Adrenal gland (tissue), 12 donors: ENCODE measurements around the gene NFATC1. TPM values are rescaled to one million over a fixed set of nuclear protein-coding genes. Genes with fewer than 3 reads are reported as not detected.

ENCODE experiments used
- DNase-seq, 7 donors: peaks; one replicate each; pipeline ENCODE4 v3.0.0-alpha.2; 2019 to 2020
- H3K27ac ChIP-seq, 5 donors: fragments of 200-600 bp; sonication (generic) in 4 of 5; 1 replicate in 3 of 5; 2 replicates in 2 of 5; pipeline versions ENCODE4 v1.5.1 to v1.8.0; 2016 to 2020; ENCODE audit warnings: mild to moderate bottlenecking in 1 of 5
- H3K27me3 ChIP-seq: fragments of 200-600 bp; 2 replicates; pipeline ENCODE4 v1.8.0; 2021
- H3K36me3 ChIP-seq, 2 donors: fragments of 200-600 bp; replicated peaks in 1 of 2; 1 replicate in 1 of 2; 2 replicates in 1 of 2; pipeline versions ENCODE4 v1.5.1 to v1.8.0; 2018 to 2022
- H3K4me1 ChIP-seq, 2 donors: fragments of 200-600 bp; replicated peaks in 1 of 2; 1 replicate in 1 of 2; 2 replicates in 1 of 2; pipeline versions ENCODE4 v1.5.1 to v1.8.0; 2018 to 2021
- H3K4me3 ChIP-seq, 4 donors: fragments of 200-600 bp; sonication (generic) in 3 of 4; one replicate each; pipeline ENCODE4 v1.5.1; 2016 to 2018
- H3K9me3 ChIP-seq, 3 donors: fragments of 200-600 bp; sonication (generic) in 1 of 3; replicated peaks in 1 of 3; 1 replicate in 2 of 3; 2 replicates in 1 of 3; pipeline versions ENCODE4 v1.5.1 to v1.8.0; 2016 to 2021
- CTCF ChIP-seq, 6 experiments: fragments of 450-650 bp in 4 of 6; fragments of 200-600 bp in 2 of 6; sonication (generic) in 1 of 6; IDR thresholded peaks; 1 replicate in 5 of 6; 2 replicates in 1 of 6; pipeline versions ENCODE4 v1.5.1 to v1.8.0; 2016 to 2021; ENCODE audit warnings: antibody characterized with exemption in 6 of 6, mild to moderate bottlenecking in 2 of 6, moderate library complexity in 1 of 6
- POLR2A ChIP-seq, 2 donors: fragments of 450-650 bp; IDR thresholded peaks; one replicate each; pipeline ENCODE4 v1.6.1; 2017; ENCODE audit warnings: antibody characterized with exemption in 2 of 2, mild to moderate bottlenecking in 2 of 2, moderate library complexity in 1 of 2
- WGBS, 4 donors: extraction: QIAGEN DNeasy Blood & Tissue Kit in 2 of 4; methylation state at CpG; one replicate each; pipeline versions ENCODE4 v1.1.5 to v1.1.7; 2013 to 2017; 5-methylcytosine and 5-hydroxymethylcytosine counted together
- intact Hi-C, 2 donors: fragments of 100-400 bp; cut with DNase I; formaldehyde crosslinking; loops; one replicate each; pipeline versions ENCODE4 v1.14.1 to v1.15.0; 2022 to 2023
- polyA plus RNA-seq, 3 donors: library from polyadenylated mRNA; stranded (reverse); fragments of 200-250 nt in 2 of 3; fragments of 350-450 nt in 1 of 3; fragmentation: Illumina TruSeq in 1 of 3; extraction: RNeasy Lipid Tissue Mini Kit (QIAGEN cat#74804) in 1 of 3; gene quantifications; one replicate each; pipeline ENCODE4 v1.2.3, GENCODE V29; 2013 to 2014
- total RNA-seq, 9 donors: library from RNA; depleted of rRNA in 4 of 9; stranded (reverse); fragments of >200 nt in 4 of 9; fragments of 120-200 nt in 1 of 9; fragmentation: NEBNext Ultra II Directional in 1 of 9; extraction: Animal tissue kit (Norgen Biotek cat#: 25700) in 1 of 9; gene quantifications; one replicate each; pipeline versions ENCODE4 v1.1.0 to v1.2.4, GENCODE V29; 2013 to 2023
- donor health status: healthy with polysubstance abuse.
- donor health status: Bipolar disorder and iron deficiency.
- donor health status: DM: yes; HTN: yes; CAD: no.
- donor health status: DM: no; HTN: no; CAD: no.
- donor health status: DM: no; HTN: no; CAD: no.
- donor health status: DM: yes; HTN: yes; CAD: no.

NFATC1 gene
- total and polyA plus RNA-seq, 12 donors = 0.50 to 20.9 (median 6.7) TPM

- H3K4me1 ChIP-seq = peaks cover 10 to 38% of the 10 kb centered on the region in 2 donors
- peak overlapping the region in 1 of 5 donors; percentile 82 for H3K27ac ChIP-seq
- intact Hi-C loops = no loop called here
- DNase-seq = no peak
- 0 to 4% (median 3%) methylated on average over 5 to 26 of the region's 34 CpGs for WGBS, 4 donors
- H3K27me3 ChIP-seq = no peaks in the 10 kb centered on the region
- peak overlapping the region in 1 of 4 donors; percentile 62 for H3K4me3 ChIP-seq
- no peaks in the 10 kb centered on the region for H3K9me3 ChIP-seq
- TF ChIP-seq POLR2A (IDR thresholded peaks at IDR 0.05) (no peak), CTCF (IDR thresholded peaks at IDR 0.05) (no peak)
- no peaks in the 10 kb centered on the region for H3K36me3 ChIP-seq
These were observed 456 bp upstream of the NFATC1 start for GRCh38 chr18:79395308-79395640.

GRCh38 chr18:79396431-79397246 lies 909 bp downstream of the NFATC1 start:
- 11 to 58% (median 20%) methylated on average over 11 to 67 of the region's 68 CpGs for WGBS, 4 donors
- peak overlapping the region in 3 of 5 donors; percentile 19 to 82 (median 71) for H3K27ac ChIP-seq
- H3K27me3 ChIP-seq = no peaks in the 10 kb centered on the region
- H3K4me3 ChIP-seq = peak overlapping the region in 1 of 4 donors; percentile 62
- peaks cover 10 to 38% of the 10 kb centered on the region in 2 donors for H3K4me1 ChIP-seq
- peak in 1 of 7 donors; percentile 62 for DNase-seq
- no peaks in the 10 kb centered on the region for H3K36me3 ChIP-seq
- TF ChIP-seq CTCF (IDR thresholded peaks at IDR 0.05) (peak in 1 of 6 experiments; percentile 10), POLR2A (IDR thresholded peaks at IDR 0.05) (no peak)
- intact Hi-C loops = no loop called here
- no peaks in the 10 kb centered on the region for H3K9me3 ChIP-seq

- Histone ChIP-seq H3K27ac (no peak overlapping the region), H3K27me3 (no peaks in the 10 kb centered on the region), H3K4me1 (peaks cover 10 to 45% of the 10 kb centered on the region in 2 donors), H3K4me3 (no peak overlapping the region), H3K36me3 (no peaks in the 10 kb centered on the region), H3K9me3 (no peaks in the 10 kb centered on the region)
- WGBS, 4 donors = 79 to 85% (median 83%) methylated on average over 25 to 27 of the region's 27 CpGs
- DNase-seq = peak in 1 of 7 donors; percentile 9
- TF ChIP-seq POLR2A (IDR thresholded peaks at IDR 0.05) (no peak), CTCF (IDR thresholded peaks at IDR 0.05) (no peak)
- intact Hi-C loops = no loop called here
These were observed 1.6 kb downstream of the NFATC1 start for GRCh38 chr18:79397247-79397829.

DNA sequence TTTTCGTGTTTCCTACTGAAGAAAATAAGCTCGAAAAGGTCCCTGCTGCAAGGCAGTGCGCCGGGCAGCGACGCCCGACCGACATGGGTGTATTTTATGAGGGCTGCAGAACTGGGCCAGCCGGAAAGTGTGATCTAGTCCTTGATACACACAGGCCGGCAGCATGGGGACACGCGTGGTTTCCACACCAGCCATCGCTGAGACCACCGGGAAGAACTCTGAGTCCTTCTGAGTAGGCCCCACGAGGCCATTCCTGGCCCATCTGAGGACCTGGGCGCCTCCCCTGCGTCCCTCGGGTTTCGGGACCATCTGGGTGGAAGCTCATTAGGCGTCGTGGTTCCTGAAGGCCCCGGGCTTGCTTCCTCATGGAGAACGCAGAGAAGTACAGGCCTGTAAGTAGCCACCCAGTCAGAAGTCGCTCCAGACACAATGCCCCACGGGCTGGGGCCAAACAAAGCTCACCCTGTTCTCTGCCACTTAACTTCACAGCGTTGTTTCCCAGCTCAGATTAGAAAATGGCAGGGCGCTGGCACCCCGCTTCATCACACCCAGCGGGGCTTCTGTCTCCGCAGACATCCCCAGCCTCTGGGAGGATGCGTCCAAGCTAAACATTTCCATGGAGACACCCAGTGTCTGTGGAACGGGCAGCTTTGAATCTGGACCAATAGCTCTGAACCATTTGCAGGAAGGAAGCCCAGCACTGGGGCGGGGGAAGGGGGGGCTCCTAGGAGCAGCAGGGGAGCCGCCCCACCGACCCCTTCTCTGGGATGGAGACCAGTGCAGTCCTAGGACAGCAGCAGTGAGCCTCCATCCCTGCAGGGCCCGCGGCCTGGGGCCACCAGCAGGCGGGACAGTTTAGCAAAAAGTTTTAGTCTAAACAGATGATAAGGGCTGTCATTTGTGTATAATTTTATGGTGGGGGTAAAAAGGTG lies 2.4 kb downstream of the NFATC1 start:
- H3K4me1 ChIP-seq = peaks cover 10 to 49% of the 10 kb centered on the region in 2 donors
- intact Hi-C loops = no loop called here

More for the DNA sequence above, 2.4 kb downstream of the NFATC1 start:
- Histone ChIP-seq H3K4me3 (no peak overlapping the region), H3K36me3 (no peaks in the 10 kb centered on the region), H3K27me3 (no peaks in the 10 kb centered on the region), H3K9me3 (no peaks in the 10 kb centered on the region), H3K27ac (no peak overlapping the region)
- TF ChIP-seq POLR2A (IDR thresholded peaks at IDR 0.05) = no peak
- no peak for TF ChIP-seq CTCF (IDR thresholded peaks at IDR 0.05)
- WGBS, 4 donors = 72 to 86% (median 82%) methylated on average over 32 to 38 of the region's 38 CpGs
- peak in 1 of 7 donors; percentile 3 for DNase-seq
